CD4-positive, alpha-beta memory T cell (primary cell): ENCODE results near the gene TBC1D2. TPM values are rescaled to one million over a fixed set of nuclear protein-coding genes. Genes with fewer than 3 reads are reported as not detected.
"Not testable (repeated sequence)": the region's sequence is repeated elsewhere in the genome, so short reads cannot be mapped to it uniquely, and the experiment has no call there.

ENCODE experiments used
- CTCF ChIA-PET: fragments of 350-600 bp; sonication (Branson Sonifier 250); formaldehyde crosslinking; loops from one replicate; lab custom pipeline; 2021; ENCODE audit warnings: inconsistent platforms; ENCODE audit not compliant: partially characterized antibody; lab: Charles Lee
- POLR2A ChIA-PET: fragments of 350-600 bp; sonication (Branson Sonifier 250); formaldehyde crosslinking; loops from one replicate; lab custom pipeline; 2021; ENCODE audit not compliant: partially characterized antibody; lab: Charles Lee
- DNase-seq, 5 donors: peaks; one replicate each; pipeline versions ENCODE4 v3.0.0 to v3.0.0-alpha.2; 2020 to 2022; ENCODE audit warnings: mixed read lengths in 1 of 5
- H3K27ac ChIP-seq: one replicate; pipeline ENCODE4 v1.7.0; 2013; ENCODE audit warnings: low read depth, low read length
- H3K27me3 ChIP-seq: 2 replicates; pipeline ENCODE4 v1.7.0; 2013; ENCODE audit warnings: mild to moderate bottlenecking, low read length, moderate library complexity; ENCODE audit not compliant: insufficient read depth
- H3K36me3 ChIP-seq: 2 replicates; pipeline ENCODE4 v1.7.0; 2013; ENCODE audit warnings: mild to moderate bottlenecking, low read length, moderate library complexity; ENCODE audit not compliant: insufficient read depth
- H3K4me1 ChIP-seq: 2 replicates; pipeline ENCODE4 v1.7.0; 2013; ENCODE audit warnings: mild to moderate bottlenecking, low read length, moderate library complexity; ENCODE audit not compliant: insufficient read depth
- H3K4me3 ChIP-seq, 2 donors: one replicate each; pipeline ENCODE4 v1.7.0; 2013; ENCODE audit warnings: low read length in 2 of 2, mild to moderate bottlenecking in 1 of 2
- H3K9me3 ChIP-seq, 2 donors: one replicate each; pipeline ENCODE4 v1.7.0; 2013; ENCODE audit warnings: low read length in 2 of 2, control low read depth in 1 of 2; ENCODE audit not compliant: control insufficient read depth in 1 of 2
- H3K27ac Mint-ChIP-seq, 7 donors: one replicate each; pipeline ENCODE4 v1.8.0; 2020 to 2021; ENCODE audit warnings: mixed read lengths in 7 of 7, mild to moderate bottlenecking in 6 of 7, inconsistent platforms in 3 of 7, moderate library complexity in 3 of 7
- H3K27me3 Mint-ChIP-seq, 2 donors: one replicate each; pipeline ENCODE4 v1.8.0; 2020 to 2021; ENCODE audit warnings: mixed read lengths in 2 of 2
- H3K36me3 Mint-ChIP-seq, 2 donors: one replicate each; pipeline ENCODE4 v1.8.0; 2020 to 2021; ENCODE audit warnings: mixed read lengths in 2 of 2, inconsistent platforms in 1 of 2, mild to moderate bottlenecking in 1 of 2
- H3K4me1 Mint-ChIP-seq, 4 donors: one replicate each; pipeline ENCODE4 v1.8.0; 2020 to 2021; ENCODE audit warnings: mixed read lengths in 4 of 4, mild to moderate bottlenecking in 1 of 4
- H3K4me3 Mint-ChIP-seq, 8 donors: one replicate each; pipeline ENCODE4 v1.8.0; 2020 to 2021; ENCODE audit warnings: mixed read lengths in 8 of 8, mild to moderate bottlenecking in 7 of 8, moderate library complexity in 6 of 8, inconsistent platforms in 3 of 8
- H3K9me3 Mint-ChIP-seq, 8 donors: one replicate each; pipeline ENCODE4 v1.8.0; 2020 to 2021; ENCODE audit warnings: mixed read lengths in 8 of 8, mild to moderate bottlenecking in 5 of 8, inconsistent platforms in 3 of 8, moderate library complexity in 1 of 8
- intact Hi-C: fragments of 100-400 bp; cut with micrococcal nuclease; formaldehyde crosslinking; loops from one replicate; pipeline ENCODE4 v1.15.1; 2023
- polyA plus RNA-seq, 2 donors: library from polyadenylated mRNA; unstranded; fragments of 300-500 nt; fragmentation: Illumina TruSeq; gene quantifications; one replicate each; pipeline ENCODE4 v1.2.3, GENCODE V29; 2021
- total RNA-seq, 2 experiments: library from RNA; stranded (reverse); gene quantifications; one replicate each; pipeline ENCODE4 v1.2.3, GENCODE V29; 2021

The TBC1D2 gene
- total and polyA plus RNA-seq, 4 experiments from 2014 or later = 2.1 to 11.4 (median 11.1) TPM

DNA sequence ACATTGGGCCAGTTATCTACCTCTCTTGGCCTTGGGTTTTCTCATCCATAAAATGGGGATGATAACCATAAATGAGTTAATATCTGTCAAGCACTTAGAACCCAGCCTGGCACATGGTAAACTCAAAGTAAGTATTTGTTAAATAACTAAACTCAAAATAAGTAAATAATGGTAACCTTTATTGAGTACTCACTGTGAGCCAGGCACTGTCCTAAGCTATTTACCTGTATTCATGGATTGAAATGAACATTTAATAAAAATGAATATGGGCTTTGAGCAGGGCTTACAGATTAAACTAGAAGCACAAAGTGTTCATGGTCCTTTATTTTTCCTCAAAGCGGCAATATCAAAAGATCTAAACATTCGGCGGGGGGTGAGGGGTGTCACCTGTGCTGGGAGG lies 79.7 kb downstream of the TBC1D2 start:
- POLR2A ChIA-PET = no interaction called here
- Mint-ChIP-seq H3K36me3 (no peaks in the 10 kb centered on the region), H3K27ac (peak overlapping the region in 4 of 7 donors; percentile 22 to 84 (median 56))

DNA sequence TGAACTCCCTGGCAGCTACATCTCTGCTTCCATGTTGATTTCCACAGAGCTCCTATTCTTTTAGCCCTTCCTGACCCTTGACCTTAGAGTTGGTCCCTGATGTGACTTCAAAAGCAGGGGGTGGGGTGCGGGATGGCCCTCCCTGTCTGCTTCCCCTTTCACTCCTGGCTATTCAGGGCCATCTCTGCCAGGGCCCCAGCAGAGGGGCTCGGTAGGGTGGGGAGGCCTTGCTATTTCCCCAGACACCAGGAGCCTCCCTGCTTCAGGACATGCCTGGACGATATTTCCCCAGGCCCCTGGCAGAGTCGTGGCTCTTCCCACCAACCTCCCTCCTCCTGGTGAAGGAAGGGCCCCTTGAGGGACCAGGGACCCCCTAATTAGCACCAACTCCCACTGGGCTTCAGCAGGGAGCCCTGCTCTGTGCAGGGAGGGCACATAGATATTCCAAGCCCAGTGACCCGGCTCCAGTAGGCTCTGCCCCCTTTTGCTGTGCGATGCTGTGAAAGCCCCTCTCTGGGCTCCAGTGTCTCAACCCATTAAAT lies 80.3 kb downstream of the TBC1D2 start:
- peak overlapping the region in 2 of 7 donors; percentile 42 to 57 for H3K27ac Mint-ChIP-seq
- H3K4me1 Mint-ChIP-seq = peaks cover 17 to 53% (median 28%) of the 10 kb centered on the region in 4 donors
- H3K27me3 ChIP-seq = no peaks in the 10 kb centered on the region
- H3K36me3 ChIP-seq = no peaks in the 10 kb centered on the region
- no peak overlapping the region for H3K27ac ChIP-seq
- DNase-seq = no peak
- no peak overlapping the region for H3K4me3 Mint-ChIP-seq
- H3K9me3 Mint-ChIP-seq = peaks cover 0 to under 1% (median 0%) of the 10 kb centered on the region in 8 donors
- intact Hi-C loops = no loop called here
- POLR2A ChIA-PET = no interaction called here
- no peaks in the 10 kb centered on the region for H3K36me3 Mint-ChIP-seq
- H3K27me3 Mint-ChIP-seq = no peaks in the 10 kb centered on the region
- H3K4me3 ChIP-seq = no peak overlapping the region
- H3K4me1 ChIP-seq = peaks cover 11% of the 10 kb centered on the region
- no peaks in the 10 kb centered on the region for H3K9me3 ChIP-seq
- CTCF ChIA-PET = interaction anchor here (0.9 kb wide), 1 partner anchor 10 kb away, joined by 3 read pairs; no protein-coding TSS in a partner anchor

More for the DNA sequence above, 79.7 kb downstream of the TBC1D2 start:
- no peak overlapping the region for H3K4me3 ChIP-seq
- intact Hi-C loops = no loop called here
- H3K4me1 ChIP-seq = peaks cover 11% of the 10 kb centered on the region
- H3K36me3 ChIP-seq = no peaks in the 10 kb centered on the region
- H3K9me3 Mint-ChIP-seq = no peaks in the 10 kb centered on the region
- CTCF ChIA-PET = no interaction called here
- H3K27me3 Mint-ChIP-seq = no peaks in the 10 kb centered on the region
- no peaks in the 10 kb centered on the region for H3K27me3 ChIP-seq
- peaks cover 20 to 55% (median 30%) of the 10 kb centered on the region in 4 donors for H3K4me1 Mint-ChIP-seq
- no peak for DNase-seq
- no peak overlapping the region for H3K4me3 Mint-ChIP-seq
- H3K27ac ChIP-seq = no peak overlapping the region
- no peaks in the 10 kb centered on the region for H3K9me3 ChIP-seq

- H3K36me3 Mint-ChIP-seq = not testable (repeated sequence)
Measured at GRCh38 chr9:98174502-98174918, 80.9 kb downstream of the TBC1D2 start.

DNA sequence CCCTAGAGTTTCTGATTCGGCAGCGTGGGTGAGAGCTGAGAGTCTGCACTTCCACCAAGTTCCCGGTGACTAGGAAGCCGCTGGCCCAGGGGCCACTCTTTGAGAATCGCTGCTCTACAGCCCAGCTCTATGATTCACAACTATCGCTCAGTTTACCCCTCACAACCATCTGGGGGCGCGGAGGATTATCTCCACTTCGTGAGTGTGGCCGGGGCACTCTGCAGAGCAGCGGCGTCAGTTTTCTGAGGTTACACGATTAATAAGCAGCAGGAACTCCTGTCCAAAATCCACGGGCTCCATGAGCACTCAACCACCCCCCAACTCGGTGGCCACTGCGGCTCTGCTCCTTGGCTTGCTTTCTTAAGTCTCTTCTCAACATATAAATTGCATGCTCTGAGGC lies 82.3 kb downstream of the TBC1D2 start:
- H3K4me3 Mint-ChIP-seq = no peak overlapping the region
- Histone ChIP-seq H3K9me3 (no peaks in the 10 kb centered on the region), H3K4me1 (peaks cover 27% of the 10 kb centered on the region), H3K27me3 (no peaks in the 10 kb centered on the region), H3K4me3 (no peak overlapping the region), H3K27ac (no peak overlapping the region), H3K36me3 (no peaks in the 10 kb centered on the region)
- DNase-seq = no peak
- CTCF ChIA-PET = no interaction called here
- H3K27me3 Mint-ChIP-seq = no peaks in the 10 kb centered on the region
- no peak overlapping the region for H3K27ac Mint-ChIP-seq
- intact Hi-C loops = no loop called here
- H3K9me3 Mint-ChIP-seq = peaks cover 0 to 2% (median 0%) of the 10 kb centered on the region in 8 donors
- H3K4me1 Mint-ChIP-seq = peaks cover 23 to 59% (median 32%) of the 10 kb centered on the region in 4 donors
- H3K36me3 Mint-ChIP-seq = no peaks in the 10 kb centered on the region
- POLR2A ChIA-PET = interaction anchor here (1.2 to 1.3 kb wide), 2 partner anchors 9 to 84 kb away, joined by 4 read pairs; no protein-coding TSS in a partner anchor

More at GRCh38 chr9:98174502-98174918, 80.9 kb downstream of the TBC1D2 start:
- H3K27ac ChIP-seq, H3K27me3 ChIP-seq, DNase-seq, H3K27me3 Mint-ChIP-seq, intact Hi-C loops, H3K9me3 Mint-ChIP-seq, H3K4me3 Mint-ChIP-seq, POLR2A ChIA-PET, H3K36me3 ChIP-seq, H3K9me3 ChIP-seq, H3K4me3 ChIP-seq: not testable (repeated sequence)
- H3K4me1 ChIP-seq = peaks cover 13% of the 10 kb centered on the region
- H3K27ac Mint-ChIP-seq = peak overlapping the region in 3 of 7 donors; percentile 2 to 70 (median 63)
- CTCF ChIA-PET = interaction anchor here (0.9 kb wide), 1 partner anchor 11 kb away, joined by 3 read pairs; no protein-coding TSS in a partner anchor
- peaks cover 19 to 55% (median 30%) of the 10 kb centered on the region in 4 donors for H3K4me1 Mint-ChIP-seq

DNA sequence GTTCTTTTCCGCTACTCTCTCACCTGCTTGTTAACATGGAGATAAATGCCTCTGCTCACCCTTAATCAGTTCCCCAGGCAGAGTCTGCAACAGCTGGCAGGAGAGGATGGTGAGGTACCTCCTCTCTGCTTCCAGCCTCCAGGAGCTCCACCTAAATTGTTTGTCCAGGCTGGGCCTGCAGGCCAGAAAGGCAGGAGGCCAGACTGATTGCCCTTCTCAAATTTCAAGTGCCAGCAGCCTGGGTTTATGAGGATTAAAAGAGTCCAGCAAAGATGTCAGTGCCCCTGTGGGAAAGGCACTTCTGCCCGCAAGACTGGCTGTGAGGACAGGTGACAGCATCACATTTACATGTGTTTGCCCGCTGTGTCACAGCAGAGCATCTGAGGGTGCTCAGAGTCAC lies 82.8 kb downstream of the TBC1D2 start:
- H3K27ac ChIP-seq = no peak overlapping the region
- H3K4me3 Mint-ChIP-seq = no peak overlapping the region
- H3K27me3 ChIP-seq = no peaks in the 10 kb centered on the region
- DNase-seq = no peak
- H3K4me1 ChIP-seq = peaks cover 28% of the 10 kb centered on the region
- H3K9me3 Mint-ChIP-seq = peaks cover 0 to 2% (median 0%) of the 10 kb centered on the region in 8 donors
- intact Hi-C loops = no loop called here
- H3K27me3 Mint-ChIP-seq = no peaks in the 10 kb centered on the region
- POLR2A ChIA-PET = interaction anchor here (1.2 to 1.3 kb wide), 2 partner anchors 10 to 85 kb away, joined by 4 read pairs; no protein-coding TSS in a partner anchor
- H3K9me3 ChIP-seq = no peaks in the 10 kb centered on the region
- no peaks in the 10 kb centered on the region for H3K36me3 Mint-ChIP-seq
- CTCF ChIA-PET = interaction anchor here (0.5 kb wide), 1 partner anchor 35 kb away, joined by 3 read pairs; no protein-coding TSS in a partner anchor
- no peaks in the 10 kb centered on the region for H3K36me3 ChIP-seq
- H3K4me3 ChIP-seq = no peak overlapping the region
- H3K4me1 Mint-ChIP-seq = peaks cover 26 to 62% (median 33%) of the 10 kb centered on the region in 4 donors
- H3K27ac Mint-ChIP-seq = peak overlapping the region in 1 of 7 donors; percentile 83

- no peak for DNase-seq
- POLR2A ChIA-PET = interaction anchor here (1.0 to 1.3 kb wide), 3 partner anchors 21 to 86 kb away, joined by 3 to 4 read pairs (median 3); partner anchors contain the start of gene CORO2A
- Mint-ChIP-seq H3K36me3 (no peaks in the 10 kb centered on the region), H3K27me3 (no peaks in the 10 kb centered on the region), H3K9me3 (peaks cover 0 to 2% (median 0%) of the 10 kb centered on the region in 8 donors), H3K4me1 (peaks cover 27 to 62% (median 37%) of the 10 kb centered on the region in 4 donors), H3K27ac (peak overlapping the region in 6 of 7 donors; percentile 15 to 87 (median 76)), H3K4me3 (no peak overlapping the region)
- H3K4me3 ChIP-seq = no peak overlapping the region
- no peaks in the 10 kb centered on the region for H3K27me3 ChIP-seq
- H3K36me3 ChIP-seq = no peaks in the 10 kb centered on the region
- H3K9me3 ChIP-seq = no peaks in the 10 kb centered on the region
- intact Hi-C loops = no loop called here
- CTCF ChIA-PET = interaction anchor here (0.8 to 1.4 kb wide), 5 partner anchors 9 to 69 kb away, joined by 3 to 4 read pairs (median 4); no protein-coding TSS in a partner anchor
- peaks cover 28% of the 10 kb centered on the region for H3K4me1 ChIP-seq
- H3K27ac ChIP-seq = no peak overlapping the region
Measured at GRCh38 chr9:98171176-98171925, 84.1 kb downstream of the TBC1D2 start.
